Superior temporal gyrus (tissue), 1 donor: ENCODE measurements around the gene TBXA2R.

Experiments used
- DNase-seq: peaks from one replicate; pipeline ENCODE4 v3.0.0-alpha.2; 2016; ENCODE audit errors: extremely low spot score

Gene TBXA2R

GRCh38 chr19:3554254-3555083 is 52.2 kb downstream of the TBXA2R start:
- no peak for DNase-seq

- DNase-seq, result no peak
Observed at GRCh38 chr19:3551792-3552095, 54.9 kb downstream of the TBXA2R start.

DNA sequence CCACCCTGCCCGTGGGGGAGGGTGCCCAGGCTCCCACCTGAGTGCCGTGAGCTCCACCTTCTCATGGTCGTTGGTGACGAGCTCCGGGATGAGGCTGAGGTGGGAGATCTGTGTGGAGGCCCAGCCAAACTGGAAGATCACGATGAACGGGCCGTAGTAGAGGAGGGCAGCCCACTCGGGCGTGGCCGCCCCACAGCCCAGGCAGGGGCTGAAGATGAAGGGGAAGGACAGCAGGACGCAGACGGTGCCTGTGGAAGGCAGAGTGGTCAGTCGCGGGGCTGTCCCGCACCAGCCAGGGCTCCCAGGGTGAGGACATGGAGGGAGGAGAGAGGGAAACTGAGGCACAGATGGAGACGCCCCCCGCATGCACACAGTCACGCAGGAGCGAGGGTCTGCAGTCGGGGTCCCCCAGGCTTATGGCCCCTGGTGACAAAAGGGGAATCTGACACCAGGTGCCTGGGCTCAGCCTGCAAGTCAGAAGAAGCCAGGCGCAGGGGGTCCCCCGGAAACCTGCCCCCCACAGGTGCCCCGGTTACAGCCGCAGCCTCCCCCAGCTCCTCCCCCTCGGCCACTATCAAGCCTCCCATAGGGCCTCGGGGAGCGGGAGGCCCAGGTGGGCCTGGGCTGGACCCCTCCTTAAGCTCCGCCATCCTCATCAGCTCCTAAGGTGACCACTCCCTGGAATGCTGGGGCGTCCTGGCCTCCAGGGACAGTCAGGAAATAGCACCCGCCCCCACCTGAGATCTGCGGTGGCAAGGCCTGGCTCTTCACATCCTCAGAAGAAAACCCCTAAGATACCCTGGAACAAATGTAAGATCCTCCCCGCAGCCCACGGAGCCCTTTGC is 55.5 kb downstream of the TBXA2R start:
- DNase-seq, result no peak

DNA sequence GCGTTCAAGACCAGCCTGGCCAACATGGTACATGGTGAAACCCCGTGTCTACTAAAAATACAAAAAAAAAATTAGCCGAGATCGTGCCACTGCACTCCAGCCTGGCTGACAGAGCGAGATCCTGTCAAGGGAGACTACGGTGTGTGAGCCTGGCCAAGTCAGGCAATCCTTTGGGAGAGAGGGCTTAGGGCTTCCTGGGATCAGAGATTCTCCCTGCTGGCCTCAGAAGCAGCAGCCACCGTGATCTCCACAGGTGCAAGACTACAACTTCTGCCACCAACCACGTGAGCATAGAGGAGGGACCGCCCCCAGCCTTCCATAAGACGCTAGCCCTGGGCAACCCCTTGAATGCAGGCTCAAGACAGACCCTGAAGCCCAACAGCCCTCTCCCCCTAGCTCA is 56.9 kb downstream of the TBXA2R start:
- DNase-seq, result no peak

DNA sequence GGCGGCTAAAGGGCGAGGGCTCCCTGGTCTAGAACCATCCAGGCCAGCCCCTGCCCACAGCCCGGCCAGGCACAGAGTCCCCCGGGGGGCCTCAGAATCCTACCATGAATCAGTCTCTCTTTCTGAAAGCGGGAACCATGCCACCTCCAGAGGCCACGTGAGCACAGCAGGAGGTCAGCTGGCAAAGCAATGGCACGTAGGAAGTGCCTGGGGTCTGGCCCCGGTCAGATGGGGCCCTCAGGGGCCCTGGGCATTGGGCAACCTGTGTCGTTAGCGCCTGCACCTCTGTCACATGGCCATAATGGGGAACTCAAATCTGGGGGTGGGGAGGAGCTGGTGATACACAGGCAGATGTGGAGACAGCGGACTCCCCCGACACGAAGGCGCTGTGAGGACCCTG is 58.1 kb downstream of the TBXA2R start:
- DNase-seq, result peak; percentile 79

DNA sequence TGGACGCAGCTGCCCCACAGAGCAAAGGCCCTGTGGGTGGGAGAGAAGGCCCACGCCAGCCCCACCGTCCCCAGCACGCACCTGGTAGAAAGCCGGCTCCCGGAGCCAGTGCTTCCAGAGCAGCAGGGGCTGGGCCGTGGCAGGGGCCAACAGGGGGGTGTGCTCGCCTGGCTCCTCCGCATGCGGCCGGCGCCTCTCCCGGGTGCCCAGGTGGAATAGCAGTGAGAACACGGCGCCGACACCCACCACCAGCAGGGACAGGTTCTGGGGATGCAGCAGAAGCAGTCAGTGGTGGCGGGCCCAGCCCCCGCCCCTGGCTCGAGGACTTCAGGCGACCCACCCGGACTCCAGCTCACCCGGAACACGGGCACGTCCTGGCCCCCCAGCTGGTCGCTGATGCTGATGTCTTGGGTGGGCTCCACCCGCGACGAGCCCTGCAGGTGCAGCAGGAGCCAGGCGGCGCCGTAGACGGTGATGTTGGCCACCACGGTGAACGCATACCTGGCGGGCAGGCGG is 58.9 kb downstream of the TBXA2R start:
- DNase-seq, result no peak

DNA sequence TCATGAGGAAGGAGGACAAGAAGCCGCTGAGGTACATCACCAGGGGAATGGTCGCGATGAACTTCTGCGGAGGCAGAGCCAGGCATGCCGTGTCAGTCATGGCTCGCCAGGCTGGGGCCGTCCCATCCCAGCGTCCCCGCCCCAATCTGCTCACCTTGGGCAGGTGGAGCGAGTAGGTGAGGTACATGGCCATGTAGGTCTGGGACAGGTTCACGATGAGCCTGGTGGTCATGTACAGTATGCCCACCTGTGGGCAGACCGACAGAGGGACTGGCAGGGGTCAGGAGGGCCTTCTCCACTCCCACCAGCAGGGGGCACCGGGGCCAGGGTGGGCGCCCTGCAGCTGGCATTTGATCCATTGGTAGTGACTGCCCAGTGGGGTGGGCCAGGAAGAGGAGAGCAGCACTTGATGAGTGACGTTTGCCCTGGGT is 59.4 kb downstream of the TBXA2R start:
- no peak for DNase-seq

- DNase-seq, result no peak
Observed at GRCh38 chr19:3546119-3546518, 60.6 kb downstream of the TBXA2R start.

DNA sequence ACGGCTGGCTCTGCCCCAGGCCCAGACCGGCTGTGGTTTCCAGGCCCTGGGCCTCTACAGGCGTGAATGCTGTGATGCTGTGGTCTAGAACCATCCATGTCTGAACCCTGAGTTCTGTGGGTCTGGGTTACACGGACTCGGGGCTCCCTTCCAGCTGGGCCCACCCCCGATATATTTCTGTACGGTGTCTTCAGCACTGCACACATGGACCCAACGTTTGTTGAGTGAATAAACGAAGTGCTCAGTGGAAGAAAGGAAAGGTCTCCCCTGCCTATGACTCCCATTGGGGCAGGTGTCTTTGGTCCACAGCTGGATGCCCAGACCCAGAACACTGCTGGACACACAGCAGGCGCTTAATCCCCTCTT is 61.0 kb downstream of the TBXA2R start:
- DNase-seq, result no peak

DNA sequence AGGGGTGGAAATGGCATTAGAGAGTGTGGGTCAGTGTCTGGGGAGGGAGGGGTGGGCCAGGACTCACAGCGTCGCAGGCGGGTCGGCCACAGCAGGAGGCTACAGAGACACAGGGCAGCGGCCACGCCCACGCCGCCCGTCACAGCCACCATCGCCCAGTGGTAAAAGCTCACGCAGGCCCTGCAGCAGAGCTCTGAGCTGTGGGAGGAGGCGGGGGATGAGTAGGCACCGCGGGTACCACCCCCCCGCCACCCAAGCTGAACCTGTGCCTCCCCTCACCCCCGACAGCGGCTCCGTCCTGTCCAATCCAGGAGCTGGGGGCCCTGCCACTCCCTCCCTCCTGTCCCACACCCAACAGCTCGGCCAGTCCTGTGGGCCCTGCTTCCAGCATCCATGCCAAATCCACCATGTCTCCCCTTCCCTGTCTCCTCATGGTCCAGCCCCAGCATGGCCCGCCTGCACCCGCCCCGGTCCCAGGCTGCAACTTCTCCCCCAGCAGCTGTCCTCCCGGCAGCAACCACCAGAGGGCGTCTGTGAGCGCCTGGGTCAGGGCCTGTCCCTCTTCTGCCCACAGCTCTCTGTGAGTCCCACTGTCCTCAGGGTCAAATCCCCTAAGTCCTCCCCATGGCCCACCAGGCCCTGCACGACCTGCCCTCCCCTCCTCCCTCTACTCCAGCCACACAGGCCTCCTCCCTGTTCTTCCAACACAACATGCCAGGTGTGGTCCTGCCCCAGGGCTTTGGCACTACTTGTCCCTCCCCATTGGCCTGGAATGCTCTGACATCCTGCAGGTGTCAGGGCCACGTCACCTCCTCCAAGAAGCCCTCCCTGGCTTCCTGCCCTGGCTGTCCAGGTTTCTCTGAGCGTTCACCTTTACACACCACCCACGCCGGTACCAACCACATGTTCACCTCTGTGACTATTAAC is 61.7 kb downstream of the TBXA2R start:
- DNase-seq, result peak; percentile 87
